ENCODE data around the gene ATP2B2. TPM values are rescaled to one million over a fixed set of nuclear protein-coding genes. Genes with fewer than 3 reads are reported as not detected.

The ATP2B2 gene
- total and polyA plus RNA-seq, 5 experiments from 2014 or later: not detected

- Mint-ChIP-seq H3K4me3 (no peak overlapping the region), H3K27ac (peak overlapping the region in 1 of 10 donors; percentile 7), H3K36me3 (no peaks in the 10 kb centered on the region), H3K27me3 (peaks cover 0 to 14% (median 0%) of the 10 kb centered on the region in 5 donors), H3K4me1 (peaks cover 0 to 3% (median 0%) of the 10 kb centered on the region in 4 donors), H3K9me3 (no peaks in the 10 kb centered on the region)
- ATAC-seq (no peak), DNase-seq (no peak)
- POLR2A ChIA-PET: no interaction called here
Measured at GRCh38 chr3:10428406-10429091, 76.8 kb downstream of the ATP2B2 start.

DNA sequence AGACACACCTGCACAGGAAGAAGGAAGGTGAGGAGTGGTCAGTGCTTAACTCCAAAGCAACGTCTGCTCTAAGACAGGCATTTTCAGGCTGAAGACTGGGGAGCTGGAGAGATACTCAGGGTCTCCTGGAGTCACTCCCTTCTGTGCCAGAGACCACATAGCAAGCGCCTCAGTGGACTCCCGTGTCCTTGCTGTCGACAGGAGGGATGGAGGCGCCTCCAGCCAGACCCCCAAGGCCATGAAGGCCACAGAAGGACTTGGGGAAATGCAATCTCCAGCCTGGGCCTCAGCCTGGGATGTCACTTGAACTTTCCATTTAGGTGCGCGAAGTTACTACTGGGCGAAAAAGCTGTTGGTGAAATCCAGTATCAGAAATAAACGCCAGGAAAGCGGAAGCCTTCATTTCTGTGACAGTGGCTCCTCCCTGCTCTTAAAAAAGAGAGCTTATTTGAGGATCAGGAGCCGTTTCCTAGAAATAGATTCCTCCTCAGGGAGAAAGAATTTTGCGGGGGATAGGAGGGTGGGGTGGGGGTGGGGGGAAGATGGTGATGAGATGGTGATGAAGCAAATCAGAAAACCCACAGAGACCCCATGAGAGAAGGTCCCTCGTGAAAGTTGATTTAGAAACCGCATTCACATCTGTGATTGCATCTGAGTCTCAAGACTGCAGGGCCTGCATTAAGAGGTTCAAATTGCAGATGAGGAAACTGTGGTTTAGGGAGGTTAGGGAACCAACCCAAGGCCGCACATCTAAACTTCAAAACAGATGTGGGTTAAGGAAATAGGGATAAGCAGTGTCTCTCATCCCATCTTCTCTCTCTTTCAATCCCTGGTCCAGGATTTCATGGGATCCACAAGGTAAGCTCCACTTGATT is 78.8 kb downstream of the ATP2B2 start:
- Mint-ChIP-seq H3K27me3 (peaks cover 0 to 14% (median 0%) of the 10 kb centered on the region in 5 donors), H3K36me3 (no peaks in the 10 kb centered on the region), H3K4me1 (peaks cover 0 to 4% (median 2%) of the 10 kb centered on the region in 4 donors), H3K27ac (peak overlapping the region in 1 of 10 donors; percentile 31), H3K4me3 (no peak overlapping the region), H3K9me3 (no peaks in the 10 kb centered on the region)
- DNase-seq: no peak
- POLR2A ChIA-PET: interaction anchor here (0.6 kb wide), 1 partner anchor 730 kb away, joined by 5 read pairs; no protein-coding TSS in a partner anchor
- ATAC-seq: no peak

GRCh38 chr3:10423171-10423882 is 82.1 kb downstream of the ATP2B2 start:
- H3K4me3 Mint-ChIP-seq: no peak overlapping the region
- POLR2A ChIA-PET: no interaction called here
- ATAC-seq (no peak), DNase-seq (no peak)
- no peaks in the 10 kb centered on the region for H3K9me3 Mint-ChIP-seq
- H3K27me3 Mint-ChIP-seq: peaks cover 0 to 4% (median 0%) of the 10 kb centered on the region in 5 donors
- no peak overlapping the region for H3K27ac Mint-ChIP-seq
- no peaks in the 10 kb centered on the region for H3K36me3 Mint-ChIP-seq
- peaks cover 7 to 13% (median 8%) of the 10 kb centered on the region in 4 donors for H3K4me1 Mint-ChIP-seq

GRCh38 chr3:10421996-10422395 is 83.4 kb downstream of the ATP2B2 start:
- H3K4me1 Mint-ChIP-seq: peaks cover 6 to 13% (median 8%) of the 10 kb centered on the region in 4 donors
- ATAC-seq: no peak
- H3K36me3 Mint-ChIP-seq: no peaks in the 10 kb centered on the region
- H3K9me3 Mint-ChIP-seq: no peaks in the 10 kb centered on the region
- no peak for DNase-seq
- no peak overlapping the region for H3K4me3 Mint-ChIP-seq
- POLR2A ChIA-PET: no interaction called here
- H3K27ac Mint-ChIP-seq: no peak overlapping the region
- H3K27me3 Mint-ChIP-seq: no peaks in the 10 kb centered on the region

DNA sequence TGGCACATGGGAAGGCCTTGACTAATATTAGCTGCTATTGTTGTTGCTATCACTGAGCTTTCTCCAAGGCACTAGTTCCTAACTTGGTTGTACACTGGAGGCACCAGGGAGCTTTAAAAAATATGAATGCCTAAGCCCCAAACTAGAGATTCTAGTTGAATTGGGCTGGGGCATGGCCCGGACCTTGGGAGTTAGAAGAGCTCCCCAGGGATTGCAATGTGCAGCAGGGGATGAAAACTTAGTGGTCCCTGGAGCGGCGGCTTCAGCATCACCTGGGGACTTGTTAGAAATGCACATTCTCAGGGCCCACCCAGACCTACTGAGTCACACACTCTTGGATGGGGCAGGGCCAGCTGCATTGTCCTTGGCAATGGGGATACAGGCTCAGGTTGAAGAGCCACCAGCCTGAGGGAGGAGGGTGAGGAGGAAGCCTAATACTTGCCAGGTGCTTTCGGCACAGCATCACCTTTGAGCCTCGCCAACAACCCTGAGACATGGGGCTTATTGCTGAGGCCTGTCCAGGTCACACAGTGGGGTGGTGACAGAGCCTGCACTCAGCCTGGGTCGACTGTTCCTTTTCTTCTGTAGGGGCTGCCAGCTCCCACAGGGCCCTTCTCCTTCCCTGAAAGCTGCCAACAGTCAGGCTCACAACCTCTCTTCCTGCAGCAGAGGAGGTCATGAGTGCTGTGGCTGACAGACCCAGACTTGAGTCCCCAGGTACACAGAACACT is 84.5 kb downstream of the ATP2B2 start:
- POLR2A ChIA-PET: no interaction called here
- no peaks in the 10 kb centered on the region for H3K9me3 Mint-ChIP-seq
- peaks cover 6 to 13% (median 8%) of the 10 kb centered on the region in 4 donors for H3K4me1 Mint-ChIP-seq
- DNase-seq: no peak
- H3K27me3 Mint-ChIP-seq: peaks cover 0 to 8% (median 0%) of the 10 kb centered on the region in 5 donors
- ATAC-seq: no peak
- H3K27ac Mint-ChIP-seq: no peak overlapping the region
- no peaks in the 10 kb centered on the region for H3K36me3 Mint-ChIP-seq
- no peak overlapping the region for H3K4me3 Mint-ChIP-seq

DNA sequence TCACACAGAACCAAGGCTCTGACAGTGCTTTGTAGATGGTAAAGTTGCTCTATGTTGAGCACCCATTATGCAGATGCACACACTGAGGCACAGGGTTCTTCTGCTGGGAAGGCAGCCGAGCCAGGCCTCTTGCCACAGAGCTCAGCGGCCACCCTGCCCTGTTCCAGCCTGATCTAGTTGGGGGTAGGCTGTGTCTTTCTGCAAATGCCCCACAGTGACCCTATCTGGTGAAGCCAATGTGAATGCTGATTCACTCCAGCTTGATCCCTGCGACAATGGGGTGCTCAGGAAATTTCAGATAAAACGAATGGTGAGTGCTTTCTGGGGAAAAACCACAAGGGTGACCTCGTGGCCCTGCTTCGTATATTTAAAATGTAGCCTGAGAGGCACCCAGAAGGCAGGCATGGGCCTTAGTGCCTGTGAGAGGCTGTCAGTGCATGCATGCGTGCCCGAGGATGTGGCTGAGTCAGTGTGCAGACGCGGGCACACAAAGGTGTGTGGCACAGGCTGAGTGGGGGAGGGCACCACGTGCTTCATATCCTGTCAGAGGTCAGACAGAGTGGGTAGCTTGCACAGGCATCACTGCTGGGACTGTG is 85.7 kb downstream of the ATP2B2 start:
- Mint-ChIP-seq H3K27ac (peak overlapping the region in 4 of 10 donors; percentile 35 to 71 (median 58)), H3K9me3 (no peaks in the 10 kb centered on the region), H3K4me1 (peaks cover 6 to 13% (median 8%) of the 10 kb centered on the region in 4 donors), H3K27me3 (peaks cover 0 to 8% (median 4%) of the 10 kb centered on the region in 5 donors), H3K4me3 (no peak overlapping the region), H3K36me3 (no peaks in the 10 kb centered on the region)
- ATAC-seq (peak; percentile 72 to 96), DNase-seq (peak in 8 of 10 donors; percentile 10 to 71 (median 33))
- POLR2A ChIA-PET: no interaction called here

DNA sequence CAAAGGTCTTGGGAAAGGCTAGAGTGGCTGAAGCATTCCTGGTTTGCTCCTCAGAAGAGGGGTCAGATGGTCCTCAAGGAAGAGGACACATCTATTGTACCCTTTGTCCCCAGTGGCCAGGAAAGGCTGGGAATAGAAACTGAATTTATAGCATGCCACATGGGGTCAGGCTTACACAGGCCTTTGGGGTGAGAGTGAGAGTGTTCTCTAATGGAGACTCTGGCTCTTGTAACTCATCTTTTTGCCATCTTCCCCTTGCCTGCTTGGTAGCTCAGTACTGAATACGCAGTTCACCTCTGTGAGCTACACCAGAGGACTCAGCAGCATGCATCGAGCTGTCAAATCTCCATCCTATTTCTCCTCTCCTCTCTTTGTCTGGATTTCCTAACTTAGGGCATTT is 87.5 kb downstream of the ATP2B2 start:
- DNase-seq (peak in 1 of 10 donors; percentile 22), ATAC-seq (no peak)
- POLR2A ChIA-PET: no interaction called here
- Mint-ChIP-seq H3K4me1 (peaks cover 6 to 13% (median 8%) of the 10 kb centered on the region in 4 donors), H3K27me3 (peaks cover 0 to 12% (median 4%) of the 10 kb centered on the region in 5 donors), H3K36me3 (no peaks in the 10 kb centered on the region), H3K9me3 (no peaks in the 10 kb centered on the region), H3K4me3 (no peak overlapping the region), H3K27ac (no peak overlapping the region)

GRCh38 chr3:10416730-10417300 is 88.6 kb downstream of the ATP2B2 start:
- Mint-ChIP-seq H3K27me3 (peaks cover 0 to 12% (median 4%) of the 10 kb centered on the region in 5 donors), H3K4me1 (peaks cover 6 to 12% (median 8%) of the 10 kb centered on the region in 4 donors), H3K27ac (no peak overlapping the region), H3K9me3 (no peaks in the 10 kb centered on the region), H3K4me3 (no peak overlapping the region), H3K36me3 (no peaks in the 10 kb centered on the region)
- no peak for DNase-seq
- POLR2A ChIA-PET: interaction anchor here (1.5 kb wide), 1 partner anchor 20 kb away, joined by 4 read pairs; no protein-coding TSS in a partner anchor
- ATAC-seq: no peak

DNA sequence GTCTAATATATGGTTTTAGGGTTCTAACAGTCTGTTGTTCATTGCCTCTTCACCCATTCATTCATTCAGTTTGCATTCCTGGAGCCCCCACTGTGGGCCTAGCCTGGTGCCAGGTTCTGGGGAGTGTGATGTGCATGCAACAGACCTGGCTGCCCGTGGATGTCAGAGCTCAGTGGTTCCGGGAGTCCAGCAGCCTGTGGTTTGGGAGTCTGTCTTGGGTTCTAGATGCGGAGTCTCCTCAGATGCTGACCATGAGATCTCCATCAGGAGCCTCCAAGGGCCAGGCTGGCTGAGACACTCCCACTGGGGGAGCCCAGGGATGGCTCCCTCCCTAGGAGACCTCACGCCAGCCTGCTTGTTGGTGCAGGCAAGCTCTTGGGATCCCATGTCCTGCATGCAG is 92.3 kb downstream of the ATP2B2 start:
- no peak overlapping the region for H3K4me3 Mint-ChIP-seq
- DNase-seq (no peak), ATAC-seq (no peak)
- H3K36me3 Mint-ChIP-seq: no peaks in the 10 kb centered on the region
- no peaks in the 10 kb centered on the region for H3K9me3 Mint-ChIP-seq
- POLR2A ChIA-PET: no interaction called here
- no peaks in the 10 kb centered on the region for H3K4me1 Mint-ChIP-seq
- H3K27ac Mint-ChIP-seq: no peak overlapping the region
- H3K27me3 Mint-ChIP-seq: peaks cover 0 to 12% (median 4%) of the 10 kb centered on the region in 5 donors

DNA sequence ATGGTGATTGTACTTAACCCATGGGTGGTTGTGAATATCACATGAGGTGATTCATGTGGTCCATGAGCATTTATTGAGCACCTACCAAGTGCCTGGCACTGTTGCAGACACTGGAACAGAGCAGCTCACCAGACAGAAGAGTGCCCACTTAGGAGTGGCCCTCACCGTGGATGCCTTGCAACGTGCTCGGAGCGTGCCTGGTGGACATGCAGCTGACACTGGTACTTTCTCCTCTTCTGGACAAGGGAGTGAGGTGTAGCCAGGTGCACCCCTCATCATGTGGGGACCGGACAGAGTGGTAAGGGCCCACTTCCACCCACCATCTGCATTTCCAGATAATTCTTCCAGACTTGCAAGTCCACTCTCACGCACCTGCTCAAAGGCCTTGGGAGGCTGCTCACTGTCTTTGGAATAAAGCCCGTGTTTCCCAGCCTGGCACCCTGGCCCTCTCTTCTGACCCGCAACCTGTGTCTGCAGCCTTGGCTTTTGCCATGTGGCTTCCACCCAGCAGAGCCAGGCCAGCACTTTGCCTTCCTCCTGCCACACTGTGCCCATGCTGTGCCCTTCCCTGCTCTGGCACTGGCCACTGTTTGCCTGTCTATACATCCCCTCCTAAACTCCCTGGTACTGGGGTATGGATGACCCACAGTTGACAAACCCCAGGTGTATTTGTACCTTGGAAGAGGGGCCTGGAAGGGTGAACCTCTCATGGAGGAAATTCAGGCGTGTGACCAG is 93.6 kb downstream of the ATP2B2 start:
- no peak overlapping the region for H3K4me3 Mint-ChIP-seq
- peak overlapping the region in 1 of 10 donors; percentile 22 for H3K27ac Mint-ChIP-seq
- ATAC-seq: no peak
- DNase-seq: no peak
- POLR2A ChIA-PET: no interaction called here
- H3K36me3 Mint-ChIP-seq: no peaks in the 10 kb centered on the region
- no peaks in the 10 kb centered on the region for H3K9me3 Mint-ChIP-seq
- H3K27me3 Mint-ChIP-seq: peaks cover 0 to 12% (median 4%) of the 10 kb centered on the region in 5 donors
- H3K4me1 Mint-ChIP-seq: no peaks in the 10 kb centered on the region

DNA sequence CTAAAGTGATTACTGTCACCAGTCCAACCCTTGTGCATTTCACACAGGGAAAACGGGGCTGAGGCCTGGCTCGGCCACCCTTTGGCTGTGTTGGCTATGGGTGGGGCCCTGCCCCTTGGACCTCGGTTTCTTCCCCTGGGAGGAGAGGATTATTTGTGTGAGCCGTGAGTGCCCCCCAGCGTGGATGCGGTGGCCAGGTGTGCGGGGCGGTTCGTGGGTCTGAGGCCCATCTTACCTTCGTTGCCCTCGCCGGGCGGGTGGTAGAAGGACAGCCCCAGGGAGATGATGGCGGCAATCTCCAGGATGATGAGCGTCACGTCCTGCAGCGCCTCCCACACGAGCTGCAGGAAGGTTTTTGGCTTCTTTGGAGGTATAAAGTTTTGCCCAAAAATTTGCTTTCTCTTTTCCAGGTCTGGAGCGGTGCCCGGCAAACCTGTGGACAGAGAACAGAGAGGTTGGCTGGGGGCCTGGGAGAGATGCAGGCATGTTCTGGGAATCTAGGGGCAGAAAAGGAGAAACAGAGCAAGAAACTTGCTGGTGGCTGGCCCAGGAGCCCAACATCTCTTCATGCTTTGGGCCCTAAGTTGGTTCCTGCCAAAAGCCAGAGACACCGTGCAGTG is 94.9 kb downstream of the ATP2B2 start:
- Mint-ChIP-seq H3K27me3 (peaks cover 0 to 12% (median 1%) of the 10 kb centered on the region in 5 donors), H3K9me3 (no peaks in the 10 kb centered on the region), H3K4me1 (no peaks in the 10 kb centered on the region), H3K36me3 (no peaks in the 10 kb centered on the region), H3K4me3 (no peak overlapping the region), H3K27ac (no peak overlapping the region)
- DNase-seq (no peak), ATAC-seq (no peak)
- POLR2A ChIA-PET: no interaction called here

Measured in naive thymus-derived CD8-positive, alpha-beta T cell (primary cell).